ENCODE data around the gene RDH11. TPM values are rescaled to one million over a fixed set of nuclear protein-coding genes. Genes with fewer than 3 reads are reported as not detected.
A peak's percentile ranks its signal among the peaks of the same experiment; 100 is the strongest.

The RDH11 gene
- total RNA-seq = 10 to 100 TPM; 20.8 to 24.0 TPM

DNA sequence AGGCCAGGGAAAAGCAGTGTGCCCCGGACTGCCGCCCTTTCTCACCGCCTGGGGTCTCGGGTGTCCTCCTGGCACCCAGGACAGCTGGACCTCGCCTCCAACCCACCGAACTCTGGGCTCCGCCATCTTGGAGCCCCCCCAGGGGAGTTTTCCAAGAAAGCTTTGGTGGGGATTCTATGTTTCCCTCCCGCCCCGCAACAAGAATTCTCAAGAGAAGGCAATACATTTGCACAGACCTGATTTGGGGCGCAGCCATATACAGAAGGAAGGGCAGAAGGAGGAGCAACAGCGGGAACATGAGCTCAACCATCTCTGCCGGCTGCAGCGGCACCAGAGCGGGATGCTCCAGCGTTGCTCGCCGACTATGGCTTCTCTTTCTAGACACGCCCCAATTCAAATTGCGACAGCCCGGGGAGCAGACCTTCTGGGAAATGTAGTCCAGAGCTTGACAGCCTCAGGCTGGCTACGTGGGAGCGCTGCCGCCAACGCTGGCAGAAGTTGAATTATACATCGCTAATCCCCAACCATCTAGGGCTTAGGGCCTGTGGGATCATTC lies at the start of gene RDH11:
TSS of gene RDH11 (minus strand) at position 371 of the 556 bp plus-strand sequence. CDS start at position 310, 61 bp downstream.
- H3K27ac ChIP-seq = peak within 1 kb of the TSS; percentile 71 to 82
- H3K4me1 ChIP-seq = peaks cover 0 to 9% of the 10 kb centered on the region in 2 donors
- DNase-seq (ENCODE audit: low spot score) = peak; percentile 92
- no peaks in the 10 kb centered on the region for H3K27me3 ChIP-seq
- peak within 1 kb of the TSS; percentile 80 to 81 for H3K4me3 ChIP-seq
- peaks cover under 1% of the 10 kb centered on the region for H3K36me3 ChIP-seq
- no peaks in the 10 kb centered on the region for H3K9me3 ChIP-seq
- TF ChIP-seq, protein P1, sequence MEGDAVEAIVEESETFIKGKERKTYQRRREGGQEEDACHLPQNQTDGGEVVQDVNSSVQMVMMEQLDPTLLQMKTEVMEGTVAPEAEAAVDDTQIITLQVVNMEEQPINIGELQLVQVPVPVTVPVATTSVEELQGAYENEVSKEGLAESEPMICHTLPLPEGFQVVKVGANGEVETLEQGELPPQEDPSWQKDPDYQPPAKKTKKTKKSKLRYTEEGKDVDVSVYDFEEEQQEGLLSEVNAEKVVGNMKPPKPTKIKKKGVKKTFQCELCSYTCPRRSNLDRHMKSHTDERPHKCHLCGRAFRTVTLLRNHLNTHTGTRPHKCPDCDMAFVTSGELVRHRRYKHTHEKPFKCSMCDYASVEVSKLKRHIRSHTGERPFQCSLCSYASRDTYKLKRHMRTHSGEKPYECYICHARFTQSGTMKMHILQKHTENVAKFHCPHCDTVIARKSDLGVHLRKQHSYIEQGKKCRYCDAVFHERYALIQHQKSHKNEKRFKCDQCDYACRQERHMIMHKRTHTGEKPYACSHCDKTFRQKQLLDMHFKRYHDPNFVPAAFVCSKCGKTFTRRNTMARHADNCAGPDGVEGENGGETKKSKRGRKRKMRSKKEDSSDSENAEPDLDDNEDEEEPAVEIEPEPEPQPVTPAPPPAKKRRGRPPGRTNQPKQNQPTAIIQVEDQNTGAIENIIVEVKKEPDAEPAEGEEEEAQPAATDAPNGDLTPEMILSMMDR (IDR thresholded peaks at IDR 0.05) = no peak

GRCh38 chr14:67744046-67744445 lies 48.5 kb upstream of the RDH11 start:
- no peaks in the 10 kb centered on the region for H3K9me3 ChIP-seq
- H3K4me3 ChIP-seq = no peak overlapping the region
- no peak overlapping the region for H3K27ac ChIP-seq
- peaks cover 13% of the 10 kb centered on the region for H3K36me3 ChIP-seq
- H3K27me3 ChIP-seq = no peaks in the 10 kb centered on the region
- no peaks in the 10 kb centered on the region for H3K4me1 ChIP-seq
- TF ChIP-seq, protein P1 (IDR thresholded peaks at IDR 0.05) = no peak
- DNase-seq (ENCODE audit: low spot score) = no peak

- Histone ChIP-seq H3K4me3 (no peak overlapping the region), H3K4me1 (peaks cover 0 to 20% of the 10 kb centered on the region in 2 donors), H3K9me3 (no peaks in the 10 kb centered on the region), H3K27me3 (no peaks in the 10 kb centered on the region), H3K36me3 (no peaks in the 10 kb centered on the region), H3K27ac (no peak overlapping the region)
- TF ChIP-seq, protein P1 (IDR thresholded peaks at IDR 0.05) = no peak
- peak; percentile 92 for DNase-seq (ENCODE audit: low spot score)
These were observed 43.4 kb upstream of the RDH11 start for GRCh38 chr14:67738740-67739504.

DNA sequence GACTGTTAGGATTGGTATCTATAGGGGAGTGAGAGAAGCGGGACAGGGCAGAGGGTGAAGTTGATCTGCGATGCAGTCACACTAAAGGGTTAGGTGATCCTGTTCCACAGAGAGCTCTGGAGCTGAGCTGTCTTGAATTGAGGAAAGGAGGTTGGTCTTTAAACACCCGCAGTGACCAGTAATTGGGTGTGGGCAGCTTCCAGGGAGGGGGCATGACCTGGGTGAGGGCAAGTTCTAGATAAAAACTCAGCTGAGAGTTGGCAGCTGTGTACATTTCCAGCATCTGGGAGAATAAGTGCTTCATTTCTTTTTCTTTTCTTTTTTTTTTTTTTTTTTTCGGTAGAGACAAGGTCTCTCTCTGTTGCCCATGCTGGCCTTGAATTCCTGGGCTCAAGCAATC lies 41.2 kb upstream of the RDH11 start:
- H3K4me3 ChIP-seq = no peak overlapping the region
- TF ChIP-seq, protein P1 (IDR thresholded peaks at IDR 0.05) = no peak
- no peak for DNase-seq (ENCODE audit: low spot score)

GRCh38 chr14:67735336-67736147 lies 40.0 kb upstream of the RDH11 start:
- Histone ChIP-seq H3K36me3 (no peaks in the 10 kb centered on the region), H3K9me3 (no peaks in the 10 kb centered on the region), H3K4me3 (no peak overlapping the region), H3K27ac (peak overlapping the region in 1 of 2 donors; percentile 39), H3K4me1 (peaks cover 0 to 20% of the 10 kb centered on the region in 2 donors), H3K27me3 (no peaks in the 10 kb centered on the region)
- no peak for DNase-seq (ENCODE audit: low spot score)
- TF ChIP-seq, protein P1 (IDR thresholded peaks at IDR 0.05) = no peak

More for the DNA sequence above, 41.2 kb upstream of the RDH11 start:
- peaks cover 0 to 20% of the 10 kb centered on the region in 2 donors for H3K4me1 ChIP-seq
- H3K27ac ChIP-seq = no peak overlapping the region
- no peaks in the 10 kb centered on the region for H3K9me3 ChIP-seq
- no peaks in the 10 kb centered on the region for H3K27me3 ChIP-seq
- no peaks in the 10 kb centered on the region for H3K36me3 ChIP-seq
